VCaP (cell line): ENCODE measurements around the gene PPAN.

ENCODE experiments used
- H3K27ac ChIP-seq: fragments of 450-650 bp; 2 replicates; pipeline ENCODE4 v1.5.1; 2017
- TF ChIP-seq, protein P1 (sequence below): fragments of 450-650 bp; conservative IDR thresholded peaks from 2 replicates; pipeline ENCODE4 v1.5.1; 2017; ENCODE audit warnings: mild to moderate bottlenecking, moderate library complexity

PPAN gene

GRCh38 chr19:10139952-10140351 lies 33.8 kb downstream of the PPAN start:
- H3K27ac ChIP-seq = no peak overlapping the region
- TF ChIP-seq, protein P1, sequence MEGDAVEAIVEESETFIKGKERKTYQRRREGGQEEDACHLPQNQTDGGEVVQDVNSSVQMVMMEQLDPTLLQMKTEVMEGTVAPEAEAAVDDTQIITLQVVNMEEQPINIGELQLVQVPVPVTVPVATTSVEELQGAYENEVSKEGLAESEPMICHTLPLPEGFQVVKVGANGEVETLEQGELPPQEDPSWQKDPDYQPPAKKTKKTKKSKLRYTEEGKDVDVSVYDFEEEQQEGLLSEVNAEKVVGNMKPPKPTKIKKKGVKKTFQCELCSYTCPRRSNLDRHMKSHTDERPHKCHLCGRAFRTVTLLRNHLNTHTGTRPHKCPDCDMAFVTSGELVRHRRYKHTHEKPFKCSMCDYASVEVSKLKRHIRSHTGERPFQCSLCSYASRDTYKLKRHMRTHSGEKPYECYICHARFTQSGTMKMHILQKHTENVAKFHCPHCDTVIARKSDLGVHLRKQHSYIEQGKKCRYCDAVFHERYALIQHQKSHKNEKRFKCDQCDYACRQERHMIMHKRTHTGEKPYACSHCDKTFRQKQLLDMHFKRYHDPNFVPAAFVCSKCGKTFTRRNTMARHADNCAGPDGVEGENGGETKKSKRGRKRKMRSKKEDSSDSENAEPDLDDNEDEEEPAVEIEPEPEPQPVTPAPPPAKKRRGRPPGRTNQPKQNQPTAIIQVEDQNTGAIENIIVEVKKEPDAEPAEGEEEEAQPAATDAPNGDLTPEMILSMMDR = no peak

GRCh38 chr19:10141479-10141878 lies 35.3 kb downstream of the PPAN start:
- TF ChIP-seq, protein P1 = no peak
- no peak overlapping the region for H3K27ac ChIP-seq

- TF ChIP-seq, protein P1 = no peak
- no peak overlapping the region for H3K27ac ChIP-seq
These were observed 35.8 kb downstream of the PPAN start for GRCh38 chr19:10141973-10142372.

- peak overlapping the region; percentile 42 for H3K27ac ChIP-seq
- TF ChIP-seq, protein P1 = no peak
These were observed 36.7 kb downstream of the PPAN start for GRCh38 chr19:10142701-10143375.

- peak overlapping the region; percentile 42 for H3K27ac ChIP-seq
- TF ChIP-seq, protein P1 = no peak
These were observed 37.5 kb downstream of the PPAN start for GRCh38 chr19:10143681-10144080.

DNA sequence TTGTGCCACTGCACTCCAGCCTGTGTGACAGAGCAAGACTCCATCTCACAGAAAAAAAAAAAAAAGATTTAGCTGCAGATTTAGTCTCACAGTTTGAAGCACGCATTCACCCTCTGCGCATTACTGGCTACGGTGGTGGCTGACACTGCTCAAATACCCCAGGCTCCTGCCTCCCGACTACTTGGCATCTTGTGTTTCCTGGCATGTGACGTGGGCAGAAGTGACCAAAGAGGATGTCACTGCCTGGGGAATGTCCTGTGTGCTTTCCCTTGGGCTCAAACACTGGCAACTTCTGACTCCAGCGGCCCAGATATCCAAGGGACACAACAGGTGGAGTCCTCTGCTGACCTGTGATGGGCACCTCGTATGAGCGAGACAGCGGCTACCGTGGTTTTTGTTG lies 38.2 kb downstream of the PPAN start:
- TF ChIP-seq, protein P1 = no peak
- no peak overlapping the region for H3K27ac ChIP-seq

DNA sequence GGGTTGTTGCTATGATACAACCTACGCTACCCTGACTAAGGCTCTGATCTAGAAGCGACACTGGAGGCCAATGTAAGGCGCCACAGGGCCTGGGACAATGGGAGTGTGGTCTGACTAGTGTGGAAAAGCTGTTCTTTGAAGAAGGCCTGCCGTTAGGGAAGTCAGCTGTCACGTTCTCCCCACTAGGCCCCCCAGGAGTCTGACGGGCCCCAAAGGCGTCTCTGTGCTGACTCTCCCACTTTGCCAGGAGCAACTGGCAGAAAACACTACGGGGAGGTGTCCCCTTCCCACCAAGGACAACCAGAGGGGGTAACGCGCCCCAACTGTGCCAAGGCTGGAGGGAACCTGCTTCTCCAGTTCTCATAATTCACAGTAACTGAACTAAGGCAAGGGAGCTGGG lies 38.9 kb downstream of the PPAN start:
- TF ChIP-seq, protein P1 = no peak
- H3K27ac ChIP-seq = no peak overlapping the region
